ENCODE data around the gene PPP1R1B.
A peak's percentile ranks its signal among the peaks of the same experiment; 100 is the strongest.

Gene PPP1R1B

DNA sequence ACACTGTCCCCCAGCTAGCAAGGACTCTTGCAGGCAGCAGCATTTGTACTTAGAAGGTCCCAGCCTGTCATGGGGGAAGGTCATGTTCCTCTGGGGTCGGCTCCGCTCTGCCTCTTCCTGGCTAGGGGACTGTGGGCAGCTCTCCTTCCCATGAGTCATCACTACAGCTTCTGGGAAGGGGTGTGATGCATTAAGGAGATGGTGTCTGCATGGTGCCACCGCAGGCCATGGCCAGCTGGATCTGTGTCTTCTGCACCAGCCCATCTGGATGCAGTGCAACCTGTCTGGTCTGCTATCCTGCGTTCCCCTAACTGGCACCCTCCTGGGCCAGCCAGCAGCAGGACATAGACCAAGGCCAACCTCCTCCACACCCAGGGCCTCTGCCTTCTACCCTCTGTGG lies 16.5 kb downstream of the PPP1R1B start:
- in situ Hi-C loops (cut with MboI; ENCODE audit: low pct_unique_long_range_greater_than_20kb, low sequenced_read_pairs): no loop called here
- no peak for DNase-seq

GRCh38 chr17:39647256-39647655 lies 20.5 kb downstream of the PPP1R1B start:
- in situ Hi-C loops (cut with MboI; ENCODE audit: low pct_unique_long_range_greater_than_20kb, low sequenced_read_pairs): no loop called here
- no peak for DNase-seq

- DNase-seq: peak; percentile 18
- in situ Hi-C loops (cut with MboI; ENCODE audit: low pct_unique_long_range_greater_than_20kb, low sequenced_read_pairs): no loop called here
Measured at GRCh38 chr17:39648616-39649366, 22.0 kb downstream of the PPP1R1B start.

- no peak for DNase-seq
- in situ Hi-C loops (cut with MboI; ENCODE audit: low pct_unique_long_range_greater_than_20kb, low sequenced_read_pairs): loop anchor here (25.0 kb wide), 1 partner anchor 88 kb away; no protein-coding TSS in a partner anchor
Measured at GRCh38 chr17:39650121-39650579, 23.4 kb downstream of the PPP1R1B start.

- in situ Hi-C loops (cut with MboI; ENCODE audit: low pct_unique_long_range_greater_than_20kb, low sequenced_read_pairs): loop anchor here (25.0 kb wide), 1 partner anchor 90 kb away; no protein-coding TSS in a partner anchor
- no peak for DNase-seq
Measured at GRCh38 chr17:39651923-39652586, 25.3 kb downstream of the PPP1R1B start.

GRCh38 chr17:39652587-39653315 lies 26.0 kb downstream of the PPP1R1B start:
- DNase-seq: no peak
- in situ Hi-C loops (cut with MboI; ENCODE audit: low pct_unique_long_range_greater_than_20kb, low sequenced_read_pairs): loop anchor here (25.0 kb wide), 1 partner anchor 90 kb away; no protein-coding TSS in a partner anchor

GRCh38 chr17:39653316-39653661 lies 26.5 kb downstream of the PPP1R1B start:
- in situ Hi-C loops (cut with MboI; ENCODE audit: low pct_unique_long_range_greater_than_20kb, low sequenced_read_pairs): loop anchor here (25.0 kb wide), 1 partner anchor 91 kb away; no protein-coding TSS in a partner anchor

DNA sequence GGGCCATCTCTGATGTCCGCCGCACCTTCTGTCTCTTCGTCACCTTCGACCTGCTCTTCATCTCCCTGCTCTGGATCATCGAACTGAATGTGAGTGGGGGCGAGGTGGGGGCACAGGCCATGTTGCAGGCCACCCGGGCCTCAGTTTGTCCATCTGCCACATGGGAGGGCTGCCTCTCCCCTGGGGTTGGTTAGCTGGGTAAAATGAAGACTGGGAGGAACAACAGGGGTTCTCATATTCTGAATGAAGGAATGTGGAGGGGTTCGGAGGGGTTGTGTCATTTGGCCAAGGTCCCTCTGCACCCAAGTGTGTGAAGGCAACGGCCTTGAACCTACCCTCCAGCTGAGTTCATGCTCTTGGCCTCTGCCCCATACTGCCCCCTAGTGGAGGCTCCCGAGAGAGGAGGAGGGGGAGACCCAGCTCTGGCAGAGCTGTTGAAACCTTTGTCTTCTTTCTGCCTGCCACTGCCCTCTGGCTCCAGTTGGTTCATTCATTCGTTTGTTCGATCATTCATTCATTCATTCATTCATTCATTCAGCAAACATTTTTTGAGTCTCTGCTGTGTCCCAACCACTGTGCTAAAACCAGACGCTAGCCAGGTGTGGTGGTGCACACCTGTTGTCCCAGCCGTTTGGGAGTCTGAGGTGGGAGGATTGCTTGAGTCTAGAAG lies 27.0 kb downstream of the PPP1R1B start:
- peak; percentile 67 for DNase-seq
- in situ Hi-C loops (cut with MboI; ENCODE audit: low pct_unique_long_range_greater_than_20kb, low sequenced_read_pairs): loop anchor here (25.0 kb wide), 1 partner anchor 91 kb away; no protein-coding TSS in a partner anchor

More at GRCh38 chr17:39653316-39653661, 26.5 kb downstream of the PPP1R1B start:
- no peak for DNase-seq

- in situ Hi-C loops (cut with MboI; ENCODE audit: low pct_unique_long_range_greater_than_20kb, low sequenced_read_pairs): loop anchor here (25.0 kb wide), 1 partner anchor 93 kb away; no protein-coding TSS in a partner anchor
- no peak for DNase-seq
Measured at GRCh38 chr17:39655105-39655504, 28.4 kb downstream of the PPP1R1B start.

- no peak for DNase-seq
- in situ Hi-C loops (cut with MboI; ENCODE audit: low pct_unique_long_range_greater_than_20kb, low sequenced_read_pairs): loop anchor here (25.0 kb wide), 1 partner anchor 96 kb away; no protein-coding TSS in a partner anchor
Measured at GRCh38 chr17:39658346-39658745, 31.6 kb downstream of the PPP1R1B start.

GRCh38 chr17:39658760-39659159 lies 32.0 kb downstream of the PPP1R1B start:
- in situ Hi-C loops (cut with MboI; ENCODE audit: low pct_unique_long_range_greater_than_20kb, low sequenced_read_pairs): loop anchor here (25.0 kb wide), 1 partner anchor 96 kb away; no protein-coding TSS in a partner anchor
- no peak for DNase-seq

DNA sequence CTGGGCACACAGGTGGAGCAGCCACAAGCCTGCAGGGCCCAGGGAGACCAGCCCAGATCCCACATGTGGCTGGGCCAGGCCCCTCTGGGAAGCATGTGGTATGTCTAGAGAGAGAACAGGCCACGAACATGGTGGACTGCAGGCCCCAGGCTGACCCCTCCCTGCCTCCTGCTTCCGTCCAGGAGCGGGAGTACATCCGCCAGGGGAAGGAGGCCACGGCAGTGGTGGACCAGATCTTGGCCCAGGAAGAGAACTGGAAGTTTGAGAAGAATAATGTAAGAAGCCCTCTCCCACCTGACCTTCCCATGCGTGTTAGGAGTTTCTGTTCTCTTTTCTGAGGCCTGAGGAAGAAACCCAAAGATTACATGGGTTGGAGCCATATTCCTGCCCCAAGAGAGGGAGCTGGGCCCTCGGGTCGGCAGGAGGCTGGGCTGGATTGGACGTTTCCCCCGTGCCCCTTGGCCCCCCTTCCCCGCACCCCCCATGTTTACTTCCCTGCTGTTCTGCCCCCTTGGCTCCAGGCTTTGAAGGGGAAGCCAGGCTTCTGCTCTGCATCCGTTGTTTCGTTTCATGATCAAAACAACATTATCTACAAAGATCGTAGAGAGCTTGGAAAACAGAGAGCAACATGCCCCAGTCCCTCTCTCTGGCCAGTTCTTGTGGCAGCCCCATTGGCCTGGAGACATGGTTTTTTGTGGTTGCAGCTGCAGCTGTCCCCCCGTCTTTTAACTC lies 32.7 kb downstream of the PPP1R1B start:
- DNase-seq: no peak
- in situ Hi-C loops (cut with MboI; ENCODE audit: low pct_unique_long_range_greater_than_20kb, low sequenced_read_pairs): loop anchor here (25.0 kb wide), 1 partner anchor 97 kb away; no protein-coding TSS in a partner anchor

DNA sequence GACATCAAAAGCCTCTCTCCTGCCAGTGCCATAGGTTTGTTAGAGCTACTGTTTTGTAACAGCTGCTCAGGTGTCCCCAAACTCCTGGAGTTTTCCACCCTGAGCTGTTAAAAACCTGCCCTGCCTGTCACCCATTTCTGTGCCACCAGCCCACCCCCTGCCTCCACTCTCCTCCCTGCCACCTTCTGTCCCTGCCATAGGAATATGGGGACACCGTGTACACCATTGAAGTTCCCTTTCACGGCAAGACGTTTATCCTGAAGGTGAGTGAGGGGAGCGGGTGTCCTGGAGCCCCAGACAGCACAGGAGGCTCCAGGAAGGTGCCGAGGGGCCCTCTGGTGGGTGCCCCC lies 33.2 kb downstream of the PPP1R1B start:
- DNase-seq: no peak
- in situ Hi-C loops (cut with MboI; ENCODE audit: low pct_unique_long_range_greater_than_20kb, low sequenced_read_pairs): loop anchor here (25.0 kb wide), 1 partner anchor 98 kb away; no protein-coding TSS in a partner anchor

- DNase-seq: no peak
- in situ Hi-C loops (cut with MboI; ENCODE audit: low pct_unique_long_range_greater_than_20kb, low sequenced_read_pairs): loop anchor here (25.0 kb wide), 1 partner anchor 98 kb away; no protein-coding TSS in a partner anchor
Measured at GRCh38 chr17:39660397-39661385, 33.9 kb downstream of the PPP1R1B start.

DNA sequence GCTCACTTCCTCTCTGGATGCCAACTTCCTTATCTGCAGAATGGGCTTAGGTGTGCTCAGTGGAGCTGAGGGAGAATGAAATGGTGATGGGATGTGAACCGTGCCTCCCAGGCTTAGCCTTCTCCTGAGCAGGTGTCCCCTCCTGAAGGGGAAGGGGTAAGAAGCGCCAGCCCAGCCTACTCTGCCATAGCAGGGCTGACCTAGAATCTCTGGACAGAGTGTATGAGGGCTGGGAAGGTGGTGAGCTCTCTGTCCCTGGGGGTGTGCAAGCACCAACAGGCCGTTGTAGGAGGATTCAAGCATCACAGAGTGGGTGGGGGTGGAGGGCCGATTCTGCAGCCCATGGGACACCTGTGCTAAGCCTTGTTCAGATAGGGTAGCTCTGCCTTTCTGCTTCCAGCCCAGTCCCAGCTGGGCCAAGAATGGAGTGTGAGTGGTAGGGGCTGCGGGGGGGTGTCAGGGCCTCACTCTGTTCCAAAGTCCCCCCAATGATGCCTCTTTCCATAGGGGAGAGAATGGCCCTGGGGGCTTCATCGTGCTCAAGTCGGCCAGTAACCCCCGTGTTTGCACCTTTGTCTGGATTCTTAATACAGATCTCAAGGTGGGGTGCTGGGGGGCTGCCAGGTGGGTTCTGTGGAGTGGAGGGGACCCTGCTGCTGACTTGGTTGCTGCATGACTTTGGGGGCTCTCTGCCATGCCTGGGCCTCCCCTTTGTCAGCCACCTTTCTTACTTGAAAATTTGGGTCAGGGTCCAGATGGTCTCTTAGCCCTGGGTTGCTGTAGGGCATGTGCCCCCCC lies 35.2 kb downstream of the PPP1R1B start:
- DNase-seq: no peak
- in situ Hi-C loops (cut with MboI; ENCODE audit: low pct_unique_long_range_greater_than_20kb, low sequenced_read_pairs): loop anchor here (25.0 kb wide), 1 partner anchor 100 kb away; no protein-coding TSS in a partner anchor

Measured in KBM-7 (cell line).